Heart left ventricle (tissue), 16 donors: ENCODE measurements around the gene NRP1. TPM values are rescaled to one million over a fixed set of nuclear protein-coding genes. Genes with fewer than 3 reads are reported as not detected.

Experiments
- ATAC-seq, 4 donors: fragments of 200-7000 bp; cut with Tn5 transposase; one replicate each; pipeline ENCODE4 v1.9.1; 2020 to 2022; ENCODE audit warnings: moderate library complexity in 4 of 4, mild to moderate bottlenecking in 3 of 4, moderate number of reproducible peaks in 1 of 4
- DNase-seq, 5 donors: peaks; one replicate each; pipeline ENCODE4 v3.0.0-alpha.2; 2020
- H3K27ac ChIP-seq, 12 donors: fragments of 200-600 bp; sonication (generic) in 4 of 12; one replicate each; pipeline versions ENCODE4 v1.5.0 to v1.8.0; 2016 to 2022; ENCODE audit warnings: mild to moderate bottlenecking in 2 of 12
- H3K27me3 ChIP-seq, 9 donors: fragments of 200-600 bp; sonication (generic) in 2 of 9; one replicate each; pipeline versions ENCODE4 v1.5.1 to v1.8.0; 2016 to 2022; ENCODE audit warnings: mild to moderate bottlenecking in 3 of 9
- H3K36me3 ChIP-seq, 9 donors: fragments of 200-600 bp; sonication (generic) in 2 of 9; one replicate each; pipeline versions ENCODE4 v1.5.0 to v1.8.0; 2018 to 2022; ENCODE audit warnings: mild to moderate bottlenecking in 2 of 9
- H3K4me1 ChIP-seq, 12 donors: fragments of 200-600 bp; sonication (generic) in 4 of 12; one replicate each; pipeline versions ENCODE4 v1.5.0 to v1.8.0; 2016 to 2022; ENCODE audit warnings: mild to moderate bottlenecking in 3 of 12
- H3K4me3 ChIP-seq, 12 donors: fragments of 200-600 bp; sonication (generic) in 4 of 12; one replicate each; pipeline versions ENCODE4 v1.5.0 to v1.8.0; 2017 to 2022; ENCODE audit warnings: mild to moderate bottlenecking in 9 of 12, moderate library complexity in 4 of 12
- H3K9me3 ChIP-seq, 12 donors: fragments of 200-600 bp; sonication (generic) in 4 of 12; one replicate each; pipeline versions ENCODE4 v1.5.0 to v1.8.0; 2016 to 2022; ENCODE audit warnings: mild to moderate bottlenecking in 1 of 12
- POLR2A ChIP-seq, 2 donors: fragments of 450-650 bp; IDR thresholded peaks; one replicate each; pipeline ENCODE4 v1.6.1; 2017; ENCODE audit warnings: antibody characterized with exemption in 2 of 2, mild to moderate bottlenecking in 2 of 2, moderate library complexity in 2 of 2
- WGBS, 4 donors: extraction: QIAGEN DNeasy Blood & Tissue Kit in 2 of 4; methylation state at CpG; one replicate each; pipeline versions ENCODE4 v1.1.5 to v1.1.7; 2013 to 2018; 5-methylcytosine and 5-hydroxymethylcytosine counted together
- intact Hi-C, 10 donors: fragments of 100-400 bp; cut with DNase I; formaldehyde crosslinking; loops; one replicate each; pipeline versions ENCODE4 v1.11.1 to v1.14.2; 2022
- polyA plus RNA-seq, 2 donors: library from polyadenylated mRNA; stranded (reverse); fragments of 200-250 nt; gene quantifications; one replicate each; pipeline ENCODE4 v1.2.3, GENCODE V29; 2013
- total RNA-seq, 9 donors: library from RNA; depleted of rRNA in 2 of 9; stranded (reverse); fragments of >200 nt in 2 of 9; fragmentation: NEBNext Ultra II Directional in 3 of 9; extraction: Animal tissue kit (Norgen Biotek cat#: 25700) in 3 of 9; gene quantifications; one replicate each; pipeline versions ENCODE4 v1.1.0 to v1.2.4, GENCODE V29; 2016 to 2023
- TF ChIP-seq, protein P1 (sequence below), 12 donors: fragments of 200-600 bp; sonication (generic) in 4 of 12; IDR thresholded peaks; one replicate each; pipeline versions ENCODE4 v1.5.0 to v1.8.0; 2018 to 2022; ENCODE audit warnings: antibody characterized with exemption in 12 of 12, mild to moderate bottlenecking in 5 of 12
- donor health status: ischemic (EF 13 %, LVEDD 7.1; RV severe dilation, severe dysfunction).
- donor health status: healthy with polysubstance abuse.
- donor health status: DM: no; HTN: yes; CAD: no.
- donor health status: DM: no; HTN: no; CAD: no.
- donor health status: ischemic (EF 25% LVEDD 6.9; RV normal size, moderate dysfunction).
- donor health status: ischemic (EF 25% LVEDD 5.7; RV mildly dilated, moderate dysfunction).
- donor health status: healthy.
- donor health status: DM: yes; HTN: yes; CAD: no.
- donor health status: ischemic (EF 35%, LVEDD 5.7; RV mildly dilated, moderate dysfunction).
- donor health status: nonischemic (EF 11% LVEDD 7.7; RV severe dilation, severe dysfunction).
- donor health status: DM: yes; HTN: yes; CAD: no.
- donor health status: PGD.
- donor health status: ischemic (EF 29% LVEDD 5.4; RV normal size, mild dysfunction).
- donor health status: nonischemic (EF 23%, LVEDD 6.1; RV moderate dilation, normal function).

Gene NRP1
- total and polyA plus RNA-seq, 11 donors: 47.1 to 279 (median 152) TPM

DNA sequence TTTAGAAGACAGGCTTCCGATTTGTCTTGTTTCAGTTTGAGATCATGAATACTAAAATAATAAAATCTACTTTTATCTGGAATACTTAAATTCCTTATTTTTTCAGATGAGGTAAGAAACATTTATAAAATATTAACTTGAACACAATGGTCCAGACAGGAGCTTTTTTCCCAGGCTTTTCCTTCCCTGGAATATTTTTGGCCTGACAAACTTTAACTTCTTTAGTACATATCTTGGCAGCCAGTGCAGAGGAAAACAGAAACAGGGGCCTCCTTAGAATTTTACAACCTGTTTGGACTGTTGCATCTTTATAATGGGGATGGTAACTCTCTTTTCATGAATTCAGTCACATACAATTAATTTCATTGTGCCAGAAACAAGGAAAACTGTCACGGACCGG is 41.4 kb downstream of the NRP1 start:
- H3K4me3 ChIP-seq: no peak overlapping the region
- intact Hi-C loops: no loop called here
- 52 to 64% (median 59%) methylated on average over 3 of the region's 3 CpGs for WGBS, 4 donors
- peak overlapping the region in 10 of 12 donors; percentile 14 to 67 (median 35) for H3K27ac ChIP-seq
- H3K4me1 ChIP-seq: peaks cover 10 to 100% (median 87%) of the 10 kb centered on the region in 12 donors
- H3K9me3 ChIP-seq: no peaks in the 10 kb centered on the region
- H3K36me3 ChIP-seq: peaks cover 0 to 44% (median 16%) of the 10 kb centered on the region in 9 donors
- no peak for ATAC-seq
- no peaks in the 10 kb centered on the region for H3K27me3 ChIP-seq
- no peak for DNase-seq
- TF ChIP-seq, protein P1, sequence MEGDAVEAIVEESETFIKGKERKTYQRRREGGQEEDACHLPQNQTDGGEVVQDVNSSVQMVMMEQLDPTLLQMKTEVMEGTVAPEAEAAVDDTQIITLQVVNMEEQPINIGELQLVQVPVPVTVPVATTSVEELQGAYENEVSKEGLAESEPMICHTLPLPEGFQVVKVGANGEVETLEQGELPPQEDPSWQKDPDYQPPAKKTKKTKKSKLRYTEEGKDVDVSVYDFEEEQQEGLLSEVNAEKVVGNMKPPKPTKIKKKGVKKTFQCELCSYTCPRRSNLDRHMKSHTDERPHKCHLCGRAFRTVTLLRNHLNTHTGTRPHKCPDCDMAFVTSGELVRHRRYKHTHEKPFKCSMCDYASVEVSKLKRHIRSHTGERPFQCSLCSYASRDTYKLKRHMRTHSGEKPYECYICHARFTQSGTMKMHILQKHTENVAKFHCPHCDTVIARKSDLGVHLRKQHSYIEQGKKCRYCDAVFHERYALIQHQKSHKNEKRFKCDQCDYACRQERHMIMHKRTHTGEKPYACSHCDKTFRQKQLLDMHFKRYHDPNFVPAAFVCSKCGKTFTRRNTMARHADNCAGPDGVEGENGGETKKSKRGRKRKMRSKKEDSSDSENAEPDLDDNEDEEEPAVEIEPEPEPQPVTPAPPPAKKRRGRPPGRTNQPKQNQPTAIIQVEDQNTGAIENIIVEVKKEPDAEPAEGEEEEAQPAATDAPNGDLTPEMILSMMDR (IDR thresholded peaks at IDR 0.05): no peak
- TF ChIP-seq POLR2A (IDR thresholded peaks at IDR 0.05): no peak

DNA sequence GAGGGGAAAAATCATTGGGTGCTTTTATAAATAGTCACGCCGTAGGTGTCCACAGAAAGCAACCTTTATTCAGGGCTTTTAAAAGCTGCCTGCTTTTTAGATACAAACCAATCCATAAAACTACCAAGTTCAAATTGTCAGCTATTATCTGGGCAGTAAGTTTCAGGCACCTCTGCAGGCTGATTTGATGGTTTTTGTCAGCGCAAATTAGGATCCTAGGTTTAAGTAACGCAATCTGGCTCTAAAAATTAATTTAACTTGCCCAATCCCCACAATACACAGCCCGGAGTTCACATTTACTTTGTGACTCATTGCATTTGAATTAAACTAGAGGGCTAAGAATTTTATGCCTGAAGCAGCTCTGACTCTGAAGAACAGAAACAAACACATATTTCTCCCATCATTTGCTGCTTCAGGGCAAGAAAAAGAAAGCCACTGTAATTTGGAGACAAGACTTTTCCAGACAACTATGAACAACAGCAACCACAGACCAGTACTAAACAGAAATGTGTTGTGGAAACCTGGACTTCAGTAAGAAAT is 43.3 kb downstream of the NRP1 start:
- Histone ChIP-seq H3K36me3 (peaks cover 0 to 34% (median 11%) of the 10 kb centered on the region in 9 donors), H3K9me3 (no peaks in the 10 kb centered on the region), H3K4me1 (peaks cover 8 to 100% (median 90%) of the 10 kb centered on the region in 12 donors), H3K27ac (peak overlapping the region in 11 of 12 donors; percentile 2 to 67 (median 44)), H3K27me3 (no peaks in the 10 kb centered on the region), H3K4me3 (no peak overlapping the region)
- ATAC-seq: no peak
- WGBS, 4 donors: 55 to 63% (median 59%) methylated on average over 5 of the region's 5 CpGs
- no peak for DNase-seq
- TF ChIP-seq, protein P1 (IDR thresholded peaks at IDR 0.05): no peak
- no peak for TF ChIP-seq POLR2A (IDR thresholded peaks at IDR 0.05)
- intact Hi-C loops: no loop called here

- DNase-seq (no peak), ATAC-seq (peak in 3 of 4 donors; percentile 25 to 30 (median 26))
- WGBS, 4 donors: 58 to 64% (median 60%) methylated on average over 13 of the region's 13 CpGs
- Histone ChIP-seq H3K4me3 (no peak overlapping the region), H3K27me3 (no peaks in the 10 kb centered on the region), H3K4me1 (peaks cover 12 to 100% (median 92%) of the 10 kb centered on the region in 12 donors), H3K36me3 (peaks cover 0 to 29% (median 11%) of the 10 kb centered on the region in 9 donors), H3K27ac (peak overlapping the region in 11 of 12 donors; percentile 2 to 67 (median 44)), H3K9me3 (no peaks in the 10 kb centered on the region)
- intact Hi-C loops: no loop called here
- TF ChIP-seq, protein P1 (IDR thresholded peaks at IDR 0.05): peak in 8 of 12 donors; percentile 12 to 44 (median 22)
- no peak for TF ChIP-seq POLR2A (IDR thresholded peaks at IDR 0.05)
These were observed 44.0 kb downstream of the NRP1 start for GRCh38 chr10:33290321-33291052.

DNA sequence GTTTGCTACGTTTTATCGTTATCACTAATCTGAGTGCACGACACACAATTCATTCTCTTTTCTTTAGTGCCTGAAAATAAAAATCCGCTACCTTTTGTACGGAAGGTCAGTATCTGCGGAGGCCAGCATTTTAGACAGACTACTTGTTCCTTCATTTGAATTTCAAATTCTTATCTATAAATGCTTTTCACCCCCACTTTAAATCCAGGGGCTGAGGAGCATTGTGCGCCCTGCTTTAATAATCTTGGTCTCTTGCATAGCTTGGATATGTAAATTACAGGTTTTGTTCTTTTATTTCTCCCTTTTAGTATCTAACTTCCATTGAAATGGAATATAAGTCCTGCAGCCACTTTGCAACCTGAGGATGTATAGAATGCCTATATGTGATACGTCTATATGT is 44.7 kb downstream of the NRP1 start:
- peaks cover 0 to 23% (median 6%) of the 10 kb centered on the region in 9 donors for H3K36me3 ChIP-seq
- WGBS, 4 donors: 68 to 78% (median 75%) methylated on average over 8 of the region's 8 CpGs
- H3K27me3 ChIP-seq: no peaks in the 10 kb centered on the region
- H3K9me3 ChIP-seq: no peaks in the 10 kb centered on the region
- no peak for ATAC-seq
- peak overlapping the region in 4 of 12 donors; percentile 51 to 67 (median 59) for H3K27ac ChIP-seq
- H3K4me1 ChIP-seq: peaks cover 12 to 100% (median 95%) of the 10 kb centered on the region in 12 donors
- H3K4me3 ChIP-seq: no peak overlapping the region
- no peak for DNase-seq
- TF ChIP-seq, protein P1 (IDR thresholded peaks at IDR 0.05): no peak
- TF ChIP-seq POLR2A (IDR thresholded peaks at IDR 0.05): no peak
- intact Hi-C loops: no loop called here
